HG02981 (cell line): ENCODE measurements around the gene IP6K1.
"Not testable (repeated sequence)": the region's sequence is repeated elsewhere in the genome, so short reads cannot be mapped to it uniquely, and the experiment has no call there.

Source experiments
- ATAC-seq: cut with Tn5 transposase; IDR thresholded peaks from one replicate; pipeline ENCODE4 v1.9.1; 2021; ENCODE audit warnings: mild to moderate bottlenecking, moderate library complexity; ENCODE audit not compliant: unreplicated experiment

Gene IP6K1

DNA sequence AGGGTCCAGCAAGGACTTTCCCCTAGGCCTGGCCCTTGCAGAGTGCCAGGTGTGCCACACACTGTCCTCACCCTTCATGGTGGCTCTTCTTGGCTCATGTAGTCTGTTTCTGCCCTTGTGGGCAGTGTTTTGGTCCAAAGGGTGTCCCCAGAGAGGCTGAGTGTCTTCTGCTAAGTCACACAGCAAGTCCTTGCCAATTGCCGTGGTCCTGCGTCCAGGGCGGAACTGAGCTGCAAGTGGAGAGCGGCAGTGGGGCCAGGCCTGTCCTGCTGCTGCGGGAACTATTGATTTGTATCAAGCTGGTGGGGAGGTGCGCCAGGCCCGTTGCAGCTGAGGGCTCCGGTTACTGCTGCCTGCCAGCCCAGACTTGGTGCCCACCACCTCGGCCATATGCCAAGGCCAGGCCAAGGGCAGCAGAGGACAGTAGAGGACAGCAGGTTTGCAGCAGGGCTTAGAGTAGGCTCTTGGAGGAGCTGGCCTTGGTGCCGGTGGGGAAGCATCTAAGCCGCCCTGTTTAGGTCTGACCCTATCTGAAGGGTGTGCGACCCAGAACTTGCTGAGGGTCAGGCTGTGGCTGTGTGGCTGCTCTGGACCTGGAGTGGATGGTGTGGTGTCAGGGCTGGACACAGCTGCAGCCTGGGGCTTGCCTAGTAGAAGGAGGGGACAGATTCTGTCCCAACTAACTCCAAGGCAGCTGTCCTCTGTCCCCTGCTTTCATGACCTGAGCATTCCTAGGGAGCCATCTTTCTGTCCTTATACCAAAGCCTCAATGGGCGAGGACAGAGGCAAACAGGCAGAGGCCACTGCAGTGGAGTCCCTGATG is 71.4 kb downstream of the IP6K1 start:
- ATAC-seq: no peak

GRCh38 chr3:49713336-49714105 is 72.8 kb downstream of the IP6K1 start:
- ATAC-seq: no peak

DNA sequence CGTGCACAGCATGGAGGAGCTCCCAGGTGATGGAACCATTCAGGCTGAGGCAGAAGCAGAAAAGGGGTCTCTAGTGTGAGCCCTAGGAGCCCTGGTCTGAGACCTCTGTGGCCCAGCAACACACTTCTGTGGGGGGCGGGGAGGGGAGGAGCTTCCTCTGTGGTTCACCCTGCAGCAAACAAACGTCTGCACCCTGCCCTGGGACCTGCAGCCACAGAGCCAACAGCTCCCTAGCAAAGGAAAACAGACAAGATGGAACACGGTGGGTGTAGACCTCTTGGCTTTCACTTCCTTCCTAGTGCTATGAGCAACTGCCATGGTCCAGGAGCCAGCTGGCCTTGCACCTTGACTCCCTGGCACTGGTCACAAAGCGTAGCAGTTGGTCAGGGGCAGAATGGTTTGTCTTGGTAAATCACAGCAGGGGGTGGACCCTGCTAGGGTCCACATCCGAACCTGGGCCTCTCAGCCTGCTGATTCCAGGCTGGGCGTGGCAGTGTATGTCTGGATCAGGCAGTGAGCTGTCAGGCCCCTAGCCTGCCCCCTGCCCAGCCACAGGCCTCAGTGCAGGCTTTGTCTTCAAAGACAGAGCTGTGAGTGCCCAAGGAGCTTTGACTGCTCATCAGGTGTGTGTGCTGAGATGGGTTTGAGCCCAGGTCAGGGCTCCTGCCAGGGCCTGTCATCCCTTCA is 73.6 kb downstream of the IP6K1 start:
- no peak for ATAC-seq

DNA sequence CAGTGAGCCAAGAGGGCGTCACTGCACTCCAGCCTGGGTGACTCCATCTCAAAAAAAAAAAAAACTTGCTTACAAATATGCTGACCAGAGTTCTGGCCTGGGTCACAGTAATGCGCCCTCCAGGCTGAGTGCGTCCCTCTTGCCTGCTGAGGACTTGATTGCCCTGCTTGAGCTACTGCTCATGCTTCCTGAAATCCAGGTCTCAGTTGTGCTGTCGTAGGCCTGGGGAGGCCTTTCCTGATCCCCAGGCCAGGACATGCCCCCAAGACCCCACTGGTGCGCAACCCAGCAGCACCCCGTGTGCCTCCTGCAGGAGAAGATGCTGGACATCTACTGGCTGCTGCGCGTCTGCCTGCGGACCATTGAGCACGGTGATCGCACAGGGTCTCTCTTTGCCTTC is 74.2 kb downstream of the IP6K1 start:
- no peak for ATAC-seq

- no peak for ATAC-seq
Observed at GRCh38 chr3:49711489-49711888, 74.9 kb downstream of the IP6K1 start.

GRCh38 chr3:49709852-49710251 is 76.5 kb downstream of the IP6K1 start:
- no peak for ATAC-seq

- no peak for ATAC-seq
Observed at GRCh38 chr3:49707113-49707480, 79.2 kb downstream of the IP6K1 start.

DNA sequence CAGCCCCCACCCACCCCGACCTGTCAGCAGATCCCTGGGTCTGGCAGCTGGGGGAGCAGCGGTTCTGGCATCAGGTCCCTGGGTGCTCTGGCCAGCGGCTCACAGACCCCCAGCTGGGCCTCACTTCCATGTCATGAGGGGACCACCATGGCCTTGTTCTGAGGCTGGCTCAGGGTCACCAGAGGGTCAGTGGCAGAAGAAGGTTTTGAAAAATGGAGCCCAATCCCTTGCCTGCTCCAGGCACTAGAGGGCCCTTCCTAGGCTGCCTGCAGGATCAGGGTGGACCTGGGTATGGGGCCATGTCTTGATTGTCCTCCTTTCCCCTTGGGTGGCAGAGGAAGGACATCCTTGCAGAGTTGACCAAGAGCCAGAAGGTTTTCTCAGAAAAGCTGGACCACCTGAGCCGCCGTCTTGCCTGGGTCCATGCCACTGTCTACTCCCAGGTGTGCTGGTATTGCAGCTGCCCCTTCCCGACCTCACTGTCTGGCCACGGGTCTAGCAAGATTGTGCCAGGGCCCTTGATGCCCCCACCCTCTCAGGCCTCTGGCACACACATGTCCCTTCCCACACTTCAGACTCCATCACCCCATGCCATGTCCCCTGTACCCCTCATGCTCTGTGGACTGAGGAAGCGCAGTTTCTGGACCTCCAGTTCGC is 79.8 kb downstream of the IP6K1 start:
- no peak for ATAC-seq

DNA sequence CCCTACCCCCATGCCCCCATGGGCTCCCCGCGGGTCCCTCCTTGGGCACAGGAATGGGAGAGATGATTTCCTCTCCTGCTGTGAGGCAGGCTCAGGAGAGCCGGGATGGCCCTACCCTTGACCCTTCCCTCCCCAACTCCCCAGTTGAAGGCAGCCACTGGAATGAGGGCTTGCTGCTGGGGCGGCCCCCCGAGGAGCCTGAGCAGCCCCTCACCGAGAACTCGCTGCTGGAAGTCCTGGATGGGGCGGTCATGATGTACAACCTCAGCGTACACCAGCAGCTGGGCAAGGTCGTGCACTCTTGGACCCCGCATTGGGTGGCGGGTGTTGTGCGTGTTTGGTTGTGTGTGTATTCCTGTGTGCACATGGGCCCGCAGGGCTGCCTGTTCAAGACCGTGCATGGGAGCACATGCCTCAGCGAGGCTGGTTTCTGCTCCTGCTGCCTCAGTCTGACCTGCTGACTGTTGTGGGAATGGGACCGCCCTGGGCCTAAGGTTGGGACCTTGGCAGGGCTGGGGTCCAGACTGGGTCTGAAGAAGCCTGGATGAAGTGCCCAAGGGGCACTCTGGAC is 80.9 kb downstream of the IP6K1 start:
- ATAC-seq: no peak

GRCh38 chr3:49704629-49705028 is 81.7 kb downstream of the IP6K1 start:
- no peak for ATAC-seq

DNA sequence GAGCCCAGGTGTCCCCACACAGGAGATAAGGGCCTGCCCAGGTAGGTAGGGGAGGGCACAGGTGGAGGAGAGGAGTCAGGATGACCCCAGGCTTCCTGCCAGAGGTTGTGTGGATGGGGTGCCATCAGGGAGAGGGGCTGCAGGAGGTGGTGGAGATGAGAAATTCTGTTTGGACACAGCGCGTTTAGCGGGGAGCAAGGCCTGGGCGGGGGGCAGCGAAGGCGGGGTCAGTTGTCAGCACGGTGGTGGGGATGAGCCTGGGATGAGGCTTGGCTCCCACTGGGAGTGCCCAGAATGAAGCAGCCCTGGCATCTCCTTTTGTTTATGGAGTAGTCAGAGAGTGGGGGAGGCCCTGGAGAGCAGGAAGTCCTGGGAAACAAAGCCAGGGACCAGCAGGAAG is 82.4 kb downstream of the IP6K1 start:
- no peak for ATAC-seq

DNA sequence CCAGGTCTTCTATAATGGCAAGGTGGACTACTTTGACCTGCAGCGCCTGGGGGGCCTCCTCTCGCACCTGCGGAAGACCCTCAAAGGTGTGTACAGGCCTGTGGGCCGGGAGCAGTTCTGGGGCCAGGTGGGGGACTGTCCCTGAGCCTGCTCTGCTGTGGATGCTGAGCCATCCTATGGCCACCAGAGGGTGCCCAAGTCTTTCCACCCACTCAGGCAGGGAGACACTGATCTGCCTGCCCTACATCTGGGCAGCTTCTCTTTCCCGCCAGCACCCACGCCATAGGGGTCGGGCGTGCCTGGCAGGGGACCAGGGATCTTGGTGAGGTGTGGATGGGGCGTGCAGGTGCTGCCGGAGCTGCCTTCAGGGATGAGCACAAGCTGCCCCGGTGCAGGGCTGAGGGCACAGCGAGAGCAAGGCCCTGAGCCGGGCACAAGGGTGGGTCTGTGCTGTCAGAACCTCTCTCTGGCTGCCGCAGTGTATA is 82.9 kb downstream of the IP6K1 start:
- ATAC-seq: no peak

DNA sequence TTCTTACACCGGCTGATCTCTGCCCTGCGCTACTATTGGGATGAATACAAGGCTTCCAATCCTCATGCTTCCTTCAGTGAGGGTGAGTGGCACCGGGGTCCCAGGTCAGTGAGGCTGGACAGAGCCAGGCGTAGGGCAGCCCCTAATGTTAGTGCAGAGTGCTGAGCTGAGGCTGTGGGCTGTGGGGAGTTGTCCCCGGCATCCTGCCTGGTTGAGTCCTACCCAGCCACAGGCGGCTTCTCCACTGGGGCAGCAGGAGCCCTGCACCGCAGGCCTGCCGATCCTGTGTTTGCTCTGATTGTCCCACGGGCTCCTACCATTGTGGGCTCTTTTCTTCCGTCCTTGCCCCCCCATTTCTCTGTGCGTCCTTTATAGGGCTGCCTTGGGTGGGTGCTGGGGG is 83.7 kb downstream of the IP6K1 start:
- ATAC-seq: no peak

- ATAC-seq: no peak
Observed at GRCh38 chr3:49701388-49702077, 84.8 kb downstream of the IP6K1 start.

DNA sequence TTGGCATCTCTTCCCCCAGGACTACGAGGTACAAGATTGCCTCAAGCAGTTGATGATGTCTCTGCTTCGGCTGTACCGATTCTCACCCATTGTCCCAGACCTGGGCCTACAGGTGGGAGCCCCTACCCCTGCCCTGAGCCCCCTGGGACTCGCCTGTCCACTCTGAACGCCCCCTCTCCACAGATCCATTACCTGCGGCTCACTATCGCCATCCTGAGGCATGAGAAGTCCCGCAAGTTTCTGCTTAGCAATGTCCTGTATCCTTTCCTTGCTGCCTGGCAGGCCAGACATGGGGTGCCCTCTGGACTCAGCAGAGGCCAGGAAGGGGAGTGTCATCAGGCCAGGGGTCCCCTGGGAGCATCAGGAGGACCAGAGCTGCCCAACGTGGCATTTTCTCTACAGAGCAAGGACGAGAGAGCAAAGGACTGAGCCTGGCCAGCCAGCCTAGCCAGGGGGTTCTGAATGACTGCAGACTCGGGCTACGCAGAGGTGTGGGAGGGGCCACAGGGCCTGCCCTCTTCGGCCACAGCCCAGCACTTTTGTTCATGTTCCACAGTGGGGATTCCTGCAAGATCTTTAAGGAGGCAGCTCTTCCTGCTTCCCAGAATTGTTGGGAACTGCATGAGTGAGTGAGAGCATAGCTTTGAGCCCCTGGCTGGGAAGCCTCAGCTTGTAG is 85.8 kb downstream of the IP6K1 start:
- no peak for ATAC-seq

DNA sequence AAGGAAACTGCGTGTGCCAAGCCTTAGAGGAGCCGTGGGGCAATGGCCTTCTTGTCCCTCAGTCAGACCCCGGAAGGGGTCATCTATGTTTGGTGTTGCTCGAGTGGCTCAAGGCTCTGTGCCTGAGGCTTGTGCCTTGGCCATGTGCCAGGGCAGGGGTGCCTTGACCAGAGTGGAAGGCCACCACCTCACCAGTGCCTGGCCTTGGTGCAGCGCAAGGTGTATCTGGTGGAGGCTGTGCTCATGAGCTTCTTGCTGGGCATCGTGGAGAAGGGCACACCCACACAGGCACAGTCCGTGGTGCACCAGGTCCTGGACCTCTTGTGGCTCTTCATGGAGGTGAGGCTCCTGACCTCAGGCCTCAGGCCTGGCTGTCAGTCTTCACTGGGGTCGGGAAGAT is 86.3 kb downstream of the IP6K1 start:
- ATAC-seq: no peak

GRCh38 chr3:49699281-49699979 is 86.9 kb downstream of the IP6K1 start:
- no peak for ATAC-seq

DNA sequence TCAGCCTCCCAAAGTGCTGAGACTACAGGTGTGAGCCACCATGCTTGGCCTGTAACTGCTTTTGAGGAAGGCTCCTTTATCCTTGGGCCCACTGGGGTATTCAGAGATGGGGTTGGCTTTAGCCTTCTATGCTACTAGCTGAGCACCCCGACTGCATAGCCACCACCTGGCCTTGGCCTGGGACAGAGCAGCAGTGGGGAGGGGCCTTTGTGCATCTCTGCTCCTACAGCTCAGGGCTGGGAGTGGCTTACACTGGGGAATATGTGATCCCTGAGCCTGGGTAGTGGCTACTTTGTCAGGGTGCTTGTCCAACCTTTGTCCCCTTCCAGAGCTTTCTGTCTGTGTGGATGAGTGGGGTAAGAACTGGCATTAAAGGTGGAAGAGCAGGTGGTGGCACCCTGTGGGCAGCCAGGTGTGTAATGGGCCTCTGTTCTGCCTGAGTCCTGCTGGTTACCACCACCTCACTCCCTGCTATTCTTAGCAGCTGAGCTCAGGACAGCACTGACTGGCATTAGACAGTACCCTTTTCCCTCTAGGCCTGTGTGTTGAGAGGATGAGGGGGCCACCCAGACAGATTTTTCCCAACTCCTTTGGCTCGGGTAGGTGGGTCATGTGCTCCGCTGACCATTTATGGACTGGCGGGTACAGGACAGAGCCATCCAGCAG is 90.9 kb downstream of the IP6K1 start:
- ATAC-seq: not testable (repeated sequence)
